Ishikawa (cell line): ENCODE data around the gene CCSER1.

Source experiments
- CEBPB ChIP-seq: IDR thresholded peaks from 2 replicates; pipeline ENCODE4 v1.6.1; 2012
- EP300 ChIP-seq: IDR thresholded peaks from 2 replicates; pipeline ENCODE4 v1.6.1; 2012; ENCODE audit warnings: borderline replicate concordance
- ZBTB7A ChIP-seq: IDR thresholded peaks from 2 replicates; pipeline ENCODE4 v1.6.1; 2012; ENCODE audit warnings: low read depth

DNA sequence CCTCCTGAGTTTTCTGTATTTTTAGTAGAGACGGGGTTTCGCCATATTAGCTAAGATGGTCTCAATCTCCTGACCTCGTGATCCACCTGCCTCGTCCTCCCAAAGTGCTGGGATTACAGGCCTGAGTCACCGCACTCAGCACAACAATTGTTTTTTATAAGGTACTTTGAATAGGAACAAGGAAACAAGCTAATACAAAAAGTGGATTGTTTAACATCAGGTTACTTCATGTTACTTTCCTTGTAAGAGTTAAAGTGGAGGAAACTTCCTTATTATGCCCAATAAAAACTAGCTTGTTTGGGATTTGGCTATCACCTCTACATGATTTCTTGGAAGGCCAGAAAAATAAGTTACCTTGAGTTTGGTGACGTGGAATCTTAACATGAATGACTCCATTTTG is 698.7 kb downstream of the CCSER1 start:
- TF ChIP-seq ZBTB7A: no peak
- no peak for TF ChIP-seq EP300
- no peak for TF ChIP-seq CEBPB
